ENCODE measurements around the gene LARP1.

DNA sequence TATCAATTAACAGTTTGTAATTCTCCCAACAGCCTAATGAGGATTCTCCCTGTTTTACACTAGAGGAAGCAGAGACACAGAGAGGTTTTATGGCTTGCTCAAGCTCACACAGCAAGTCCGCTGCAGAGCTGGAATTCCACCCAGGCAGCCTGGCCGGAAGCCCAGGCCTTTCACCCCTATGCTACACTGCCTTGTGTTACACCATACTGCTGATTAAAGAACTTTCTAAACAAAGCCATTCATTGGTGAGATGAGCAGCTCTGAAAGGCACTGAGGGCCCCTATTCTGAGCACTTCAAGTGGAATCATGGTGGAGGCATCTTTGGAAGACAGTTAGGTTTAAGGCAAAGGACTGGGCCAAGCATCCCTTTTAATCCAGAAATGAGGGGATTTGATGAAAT lies 14.7 kb upstream of the LARP1 start:
- TF ChIP-seq, protein P1, sequence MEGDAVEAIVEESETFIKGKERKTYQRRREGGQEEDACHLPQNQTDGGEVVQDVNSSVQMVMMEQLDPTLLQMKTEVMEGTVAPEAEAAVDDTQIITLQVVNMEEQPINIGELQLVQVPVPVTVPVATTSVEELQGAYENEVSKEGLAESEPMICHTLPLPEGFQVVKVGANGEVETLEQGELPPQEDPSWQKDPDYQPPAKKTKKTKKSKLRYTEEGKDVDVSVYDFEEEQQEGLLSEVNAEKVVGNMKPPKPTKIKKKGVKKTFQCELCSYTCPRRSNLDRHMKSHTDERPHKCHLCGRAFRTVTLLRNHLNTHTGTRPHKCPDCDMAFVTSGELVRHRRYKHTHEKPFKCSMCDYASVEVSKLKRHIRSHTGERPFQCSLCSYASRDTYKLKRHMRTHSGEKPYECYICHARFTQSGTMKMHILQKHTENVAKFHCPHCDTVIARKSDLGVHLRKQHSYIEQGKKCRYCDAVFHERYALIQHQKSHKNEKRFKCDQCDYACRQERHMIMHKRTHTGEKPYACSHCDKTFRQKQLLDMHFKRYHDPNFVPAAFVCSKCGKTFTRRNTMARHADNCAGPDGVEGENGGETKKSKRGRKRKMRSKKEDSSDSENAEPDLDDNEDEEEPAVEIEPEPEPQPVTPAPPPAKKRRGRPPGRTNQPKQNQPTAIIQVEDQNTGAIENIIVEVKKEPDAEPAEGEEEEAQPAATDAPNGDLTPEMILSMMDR (IDR thresholded peaks at IDR 0.05; ENCODE audit: low read depth, low read length, poor library complexity, severe bottlenecking) = no peak
- TF ChIP-seq EZH2phosphoT487 (IDR thresholded peaks at IDR 0.05; ENCODE audit: borderline replicate concordance, low read length) = no peak
